GM19043 (cell line): ENCODE data around the gene ARHGAP15.

ENCODE experiments used
- ATAC-seq: cut with Tn5 transposase; IDR thresholded peaks from one replicate; pipeline ENCODE4 v1.9.1; 2021; ENCODE audit warnings: low read depth; ENCODE audit not compliant: unreplicated experiment

ARHGAP15 gene

GRCh38 chr2:143258126-143258892 lies 129.1 kb downstream of the ARHGAP15 start:
- no peak for ATAC-seq

GRCh38 chr2:143259368-143259958 lies 130.2 kb downstream of the ARHGAP15 start:
- no peak for ATAC-seq

- ATAC-seq = no peak
Measured at GRCh38 chr2:143261986-143262385, 132.8 kb downstream of the ARHGAP15 start.

GRCh38 chr2:143262389-143262788 lies 133.2 kb downstream of the ARHGAP15 start:
- no peak for ATAC-seq

- no peak for ATAC-seq
Measured at GRCh38 chr2:143263066-143263625, 133.9 kb downstream of the ARHGAP15 start.

GRCh38 chr2:143264851-143265250 lies 135.6 kb downstream of the ARHGAP15 start:
- ATAC-seq = no peak

GRCh38 chr2:143279672-143280071 lies 150.5 kb downstream of the ARHGAP15 start:
- ATAC-seq = no peak

GRCh38 chr2:143280097-143280757 lies 151.0 kb downstream of the ARHGAP15 start:
- ATAC-seq = no peak

GRCh38 chr2:143282684-143283083 lies 153.5 kb downstream of the ARHGAP15 start:
- no peak for ATAC-seq

GRCh38 chr2:143284087-143284675 lies 155.0 kb downstream of the ARHGAP15 start:
- peak; percentile 63 for ATAC-seq

- no peak for ATAC-seq
Measured at GRCh38 chr2:143289025-143289424, 159.8 kb downstream of the ARHGAP15 start.

- no peak for ATAC-seq
Measured at GRCh38 chr2:143290221-143290620, 161.0 kb downstream of the ARHGAP15 start.

- no peak for ATAC-seq
Measured at GRCh38 chr2:143294068-143294467, 164.8 kb downstream of the ARHGAP15 start.

- ATAC-seq = no peak
Measured at GRCh38 chr2:143296089-143296488, 166.9 kb downstream of the ARHGAP15 start.

GRCh38 chr2:143297182-143297581 lies 168.0 kb downstream of the ARHGAP15 start:
- ATAC-seq = no peak

GRCh38 chr2:143300536-143300935 lies 171.3 kb downstream of the ARHGAP15 start:
- no peak for ATAC-seq

- ATAC-seq = no peak
Measured at GRCh38 chr2:143311426-143311825, 182.2 kb downstream of the ARHGAP15 start.

- ATAC-seq = no peak
Measured at GRCh38 chr2:143312441-143312840, 183.2 kb downstream of the ARHGAP15 start.

GRCh38 chr2:143313861-143314260 lies 184.6 kb downstream of the ARHGAP15 start:
- no peak for ATAC-seq

- ATAC-seq = no peak
Measured at GRCh38 chr2:143321994-143322393, 192.8 kb downstream of the ARHGAP15 start.

- ATAC-seq = no peak
Measured at GRCh38 chr2:143329288-143329687, 200.1 kb downstream of the ARHGAP15 start.
